GM18499 (cell line): ENCODE results near the gene LNX1.
"Not testable (repeated sequence)": the region's sequence is repeated elsewhere in the genome, so short reads cannot be mapped to it uniquely, and the experiment has no call there.

Experiments used
- ATAC-seq: cut with Tn5 transposase; IDR thresholded peaks from one replicate; pipeline ENCODE4 v1.9.1; 2021; ENCODE audit warnings: moderate number of reproducible peaks; ENCODE audit not compliant: insufficient read depth, unreplicated experiment

Gene LNX1

DNA sequence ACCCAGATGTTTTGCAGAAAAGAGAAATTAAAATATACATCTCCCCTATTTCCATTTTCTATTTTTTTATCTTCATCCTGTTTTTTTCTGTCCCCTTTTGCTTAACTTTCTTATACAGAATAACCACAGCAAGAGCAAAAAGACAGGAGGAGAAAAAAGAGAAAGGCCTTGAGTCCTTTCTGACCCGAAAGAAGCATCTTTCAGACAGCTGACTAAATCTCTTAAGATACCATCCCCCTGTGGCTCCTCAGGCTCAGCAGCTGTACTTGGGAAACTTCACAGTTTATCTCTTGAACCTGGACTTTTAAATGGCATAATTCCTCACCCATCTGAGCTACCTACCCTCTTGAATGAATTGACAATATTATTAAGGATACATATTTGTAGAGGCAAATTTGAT is 113.7 kb downstream of the LNX1 start:
- no peak for ATAC-seq

DNA sequence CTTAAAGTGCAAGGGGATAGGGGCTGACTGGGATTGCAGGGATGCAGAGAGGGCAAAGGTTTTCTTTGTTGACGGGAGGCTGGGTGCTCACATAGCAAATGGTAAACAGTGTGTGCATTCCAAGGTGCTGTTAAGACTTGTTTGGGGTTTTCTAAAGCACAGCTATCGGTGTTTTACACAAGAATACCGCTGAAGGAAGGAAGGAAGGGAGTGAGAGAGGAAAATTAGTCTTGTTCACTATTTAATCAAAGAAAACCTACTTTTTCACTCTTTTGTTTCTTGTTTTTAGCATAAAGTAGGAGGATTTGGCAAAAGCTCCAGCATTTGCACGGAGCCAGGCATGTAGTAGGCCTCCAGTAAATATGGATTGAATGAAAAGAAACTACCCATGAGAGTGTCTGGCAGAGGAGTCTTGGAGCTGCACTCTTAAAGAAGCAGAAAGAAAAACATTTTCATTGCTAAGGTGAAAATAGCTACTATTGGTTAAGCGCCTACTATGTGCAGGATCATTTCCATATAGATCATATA is 114.2 kb downstream of the LNX1 start:
- ATAC-seq, result no peak

DNA sequence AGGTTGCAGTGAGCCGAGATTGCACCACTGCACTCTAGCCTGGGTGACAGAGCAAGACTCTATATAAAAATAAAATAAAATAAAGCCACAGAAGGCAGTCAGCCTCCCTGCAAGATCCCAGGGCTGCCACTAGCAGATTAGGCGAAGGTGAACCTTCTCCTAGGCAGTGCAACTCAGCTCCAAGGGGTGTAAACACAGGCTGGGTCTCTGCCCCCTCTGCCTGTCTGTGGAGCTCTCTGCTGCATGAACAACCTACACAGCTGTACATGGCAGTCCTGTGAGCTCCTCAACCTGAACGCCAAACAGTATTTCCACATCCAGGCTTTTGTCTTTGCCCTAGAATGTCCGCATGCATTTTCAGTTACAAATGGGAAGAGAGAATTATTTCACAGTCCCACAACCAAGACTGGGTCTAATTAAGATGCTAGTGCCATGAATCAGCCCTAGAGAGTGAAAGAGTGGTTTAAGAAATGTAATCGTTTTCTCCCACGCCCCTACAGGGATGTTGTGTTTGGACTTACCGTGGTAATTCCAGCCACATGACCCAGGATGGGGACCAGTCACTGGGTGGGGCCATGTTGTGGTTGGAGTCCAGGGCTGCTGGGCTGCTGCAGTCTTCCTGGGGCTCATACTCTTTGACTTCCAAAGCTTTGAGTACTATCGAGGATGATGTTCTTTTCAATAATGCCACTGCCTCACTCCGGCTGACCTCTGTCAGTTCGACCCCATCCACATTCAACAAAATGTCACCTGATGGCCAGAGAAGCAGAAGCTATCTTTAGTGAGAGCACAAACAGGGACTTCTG is 114.9 kb downstream of the LNX1 start:
- ATAC-seq, result no peak

DNA sequence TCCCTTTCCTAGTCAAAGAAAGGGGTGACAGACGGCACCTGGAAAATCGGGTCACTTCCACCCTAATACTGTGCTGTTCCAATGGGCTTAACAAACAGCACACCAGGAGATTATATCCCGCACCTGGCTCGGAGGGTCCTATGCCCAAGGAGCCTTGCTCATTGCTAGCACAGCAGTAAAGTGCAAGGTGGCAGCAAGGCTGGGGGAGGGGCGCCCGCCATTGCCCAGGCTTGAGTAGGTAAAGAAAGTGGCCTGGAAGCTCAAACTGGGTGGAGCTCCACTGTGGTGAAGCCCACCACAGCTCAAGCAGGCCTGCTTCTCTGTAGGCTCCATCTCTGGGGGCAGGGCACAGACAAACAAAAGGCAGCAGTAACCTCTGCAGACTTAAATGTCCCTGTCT is 124.7 kb downstream of the LNX1 start:
- ATAC-seq, result not testable (repeated sequence)

DNA sequence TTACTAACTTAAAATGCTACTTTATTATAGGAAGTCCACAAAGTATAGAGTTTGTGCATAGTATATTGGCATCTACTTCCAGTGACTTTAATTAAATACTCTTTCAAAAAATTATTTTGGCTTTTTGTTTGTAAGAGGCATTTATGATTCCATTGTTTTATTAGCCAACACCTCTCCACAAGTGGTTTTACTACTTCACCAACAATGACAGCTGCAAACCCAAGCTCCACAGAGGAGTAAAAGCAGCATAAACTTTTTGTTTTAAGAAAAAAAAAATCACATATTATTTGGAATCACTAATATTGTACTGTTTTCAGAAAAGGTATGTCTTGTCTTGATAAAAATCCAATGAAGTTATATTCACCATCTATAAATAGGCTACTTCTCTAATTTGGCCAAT is 125.4 kb downstream of the LNX1 start:
- ATAC-seq, result no peak

DNA sequence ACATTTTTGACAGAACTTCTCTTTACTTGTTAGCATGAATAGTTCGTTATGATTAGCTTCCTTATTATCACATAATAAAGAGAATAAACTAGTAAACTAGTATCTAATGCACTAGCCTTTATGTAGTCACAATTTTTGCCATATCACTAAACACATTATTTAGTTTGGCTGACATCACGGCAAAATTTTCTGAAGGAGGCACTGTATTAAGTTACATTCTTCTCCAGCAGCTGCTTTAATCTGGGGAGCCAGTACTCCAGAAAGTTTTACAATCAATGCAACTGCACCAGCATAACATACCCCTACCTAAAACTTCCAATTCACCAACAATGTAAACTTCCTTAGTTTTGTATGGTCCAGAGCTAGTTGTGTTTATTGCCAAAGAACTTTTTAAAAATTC is 126.0 kb downstream of the LNX1 start:
- ATAC-seq, result no peak

DNA sequence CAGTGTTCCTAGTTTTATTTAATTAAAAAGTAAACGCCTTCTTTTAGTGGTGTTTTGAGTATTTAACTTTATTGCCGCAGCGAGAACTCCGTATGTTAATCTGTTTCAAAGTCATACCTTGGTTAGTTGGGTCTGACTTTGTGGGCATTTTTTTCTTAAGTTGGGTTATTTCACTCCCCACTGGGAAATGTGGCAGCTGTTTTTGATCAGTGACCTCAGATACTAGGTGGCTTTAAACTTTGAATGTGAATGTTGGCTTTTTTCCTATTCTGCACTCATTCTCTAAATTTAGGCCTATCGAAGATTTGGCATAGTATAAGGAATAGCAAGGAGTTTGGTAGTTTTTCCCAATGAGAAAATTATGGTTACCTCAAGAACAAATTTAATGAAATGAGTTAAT is 127.9 kb downstream of the LNX1 start:
- no peak for ATAC-seq

DNA sequence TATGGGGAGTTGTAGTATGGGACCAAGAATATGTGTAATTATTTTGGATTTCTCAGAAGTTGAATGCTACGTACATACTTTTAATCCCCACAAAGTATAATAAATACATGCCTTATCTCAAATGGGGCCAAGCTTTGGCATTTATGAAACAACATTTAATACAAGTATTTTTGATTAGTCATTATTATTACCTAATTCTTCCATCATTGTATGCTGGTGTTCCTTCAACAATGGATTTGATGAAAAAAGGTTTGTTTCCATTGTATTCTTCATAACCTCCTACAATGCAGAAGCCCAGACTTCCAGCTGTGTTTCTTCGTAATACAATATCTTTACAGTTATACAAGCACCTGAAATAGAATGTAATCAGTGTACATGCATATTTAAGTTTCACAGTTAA is 130.0 kb downstream of the LNX1 start:
- no peak for ATAC-seq

DNA sequence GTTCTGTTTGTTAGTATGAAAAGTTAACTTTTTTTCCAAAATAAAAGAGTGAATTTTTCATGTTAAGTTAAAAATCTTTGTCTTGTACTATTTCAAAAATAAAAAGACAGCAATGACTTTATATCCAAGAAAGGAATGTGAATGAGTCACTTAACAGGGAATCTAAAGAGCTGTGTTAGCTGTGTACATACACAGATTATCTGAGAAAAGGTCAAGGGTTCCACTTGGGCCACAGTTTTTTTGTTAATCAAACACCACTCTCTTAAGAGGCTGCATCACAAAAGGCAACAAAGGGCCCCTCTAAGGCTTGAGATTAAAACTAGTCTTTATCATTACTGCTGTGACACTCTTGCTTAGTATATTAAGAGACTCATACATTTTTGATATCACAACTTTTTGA is 131.7 kb downstream of the LNX1 start:
- ATAC-seq, result no peak

DNA sequence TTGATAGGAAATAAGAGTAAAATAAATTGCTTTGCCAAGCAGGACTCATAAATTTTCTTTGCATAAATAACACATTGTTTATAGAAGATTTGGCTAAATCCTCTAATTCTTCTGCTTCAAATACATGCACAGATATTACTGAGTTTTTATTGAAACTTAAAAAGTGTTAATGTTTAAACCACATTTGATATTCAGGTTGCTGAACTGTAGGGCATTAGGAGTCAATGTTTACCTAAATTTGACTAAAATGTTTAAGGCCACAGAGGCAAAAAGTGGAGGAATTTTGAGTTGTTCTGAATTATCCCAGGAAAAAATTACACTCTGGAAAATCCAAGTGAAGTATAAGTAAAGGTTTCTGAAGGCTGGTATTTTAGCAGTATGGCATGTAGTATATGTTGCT is 135.1 kb downstream of the LNX1 start:
- ATAC-seq, result no peak

DNA sequence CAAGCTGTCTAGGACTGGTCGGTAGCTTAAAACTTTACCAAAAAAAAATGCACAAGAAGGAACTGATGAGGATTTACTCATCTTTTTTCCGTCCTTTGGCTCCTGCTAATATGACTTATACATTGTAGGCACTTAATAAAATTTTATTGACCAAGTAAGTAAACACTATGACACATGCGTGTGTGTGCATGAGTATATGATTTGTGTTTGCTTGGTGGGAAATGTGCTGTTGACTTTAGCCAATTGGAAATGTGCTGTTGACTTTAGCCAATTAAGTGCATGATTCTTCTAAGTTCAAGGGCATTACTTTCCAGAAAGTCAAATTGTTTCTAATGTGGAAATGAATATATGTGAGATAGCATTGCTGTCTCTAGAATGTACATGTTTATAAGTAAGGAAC is 135.5 kb downstream of the LNX1 start:
- no peak for ATAC-seq

DNA sequence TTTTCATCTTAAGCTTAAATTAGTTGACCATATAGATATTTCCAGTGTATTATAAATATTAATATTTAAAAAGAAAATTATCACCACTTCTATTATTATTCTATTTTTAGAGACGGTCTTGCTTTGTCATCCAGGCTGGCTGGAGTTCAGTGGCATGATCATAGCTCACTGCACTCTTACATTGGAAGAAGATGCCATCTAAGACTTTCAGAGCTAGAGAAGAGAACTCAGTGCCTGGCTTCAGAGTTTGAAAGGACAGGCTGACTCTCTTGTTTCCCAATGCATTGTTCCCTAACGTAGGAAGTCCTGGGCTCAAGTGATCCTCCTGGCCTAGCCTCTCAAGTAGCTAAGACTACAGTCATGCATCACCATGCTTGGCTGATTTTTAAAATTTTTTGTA is 137.9 kb downstream of the LNX1 start:
- no peak for ATAC-seq

DNA sequence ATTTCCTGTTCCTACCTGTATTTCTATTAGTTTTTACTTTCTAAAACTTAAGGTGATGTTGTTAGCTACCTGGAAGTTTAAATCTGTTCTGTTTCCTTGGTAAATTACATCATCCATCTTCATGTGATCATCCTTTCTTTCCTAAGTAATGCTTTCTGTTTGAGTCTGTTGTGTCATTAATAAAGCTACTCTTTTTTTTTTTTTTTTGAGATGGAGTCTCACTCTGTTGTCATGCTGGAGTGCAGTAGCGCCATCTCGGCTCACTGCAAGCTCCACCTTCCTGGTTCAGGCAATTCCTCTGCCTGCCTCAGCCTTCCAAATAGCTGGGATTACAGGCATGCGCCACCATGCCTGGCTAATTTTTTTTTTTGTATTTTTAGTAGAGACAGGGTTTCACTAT is 140.5 kb downstream of the LNX1 start:
- no peak for ATAC-seq

DNA sequence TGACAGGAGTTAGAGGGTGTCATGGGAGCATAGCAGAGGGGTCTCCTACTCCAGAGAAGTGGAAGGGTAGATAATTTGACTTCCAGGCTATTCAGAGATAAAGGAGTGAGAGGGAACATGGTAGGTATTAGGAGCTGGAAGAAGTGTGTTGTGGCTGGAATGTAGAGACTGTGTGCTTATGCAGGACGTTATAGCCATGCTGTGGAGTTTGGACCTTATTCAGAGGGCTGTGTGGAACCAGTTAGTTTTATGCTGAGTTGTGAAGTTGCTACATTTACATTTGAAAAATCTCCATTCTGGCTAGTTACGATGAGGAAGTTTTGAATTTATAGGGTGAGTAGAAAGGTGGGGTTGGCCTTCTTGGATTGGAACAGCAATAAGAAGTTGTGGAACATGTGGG is 146.3 kb downstream of the LNX1 start:
- ATAC-seq, result no peak

DNA sequence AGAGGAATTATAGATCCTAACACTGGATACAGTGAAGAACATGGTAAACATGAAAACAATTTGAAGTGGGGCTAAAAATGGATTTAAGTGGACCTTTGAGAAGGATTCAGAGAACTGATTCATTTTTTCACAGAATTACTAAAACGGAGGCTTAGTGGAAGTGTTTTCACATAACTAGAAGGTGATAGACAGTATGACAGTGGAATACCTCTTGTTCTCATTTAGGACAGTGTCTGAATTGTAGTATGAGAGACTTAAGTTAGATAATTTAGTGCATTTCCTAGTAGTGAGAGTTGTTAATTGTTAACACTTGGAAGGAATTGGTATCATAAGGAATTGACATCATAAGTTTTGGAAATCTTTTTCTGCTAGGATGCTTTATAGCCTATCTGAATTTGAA is 149.7 kb downstream of the LNX1 start:
- ATAC-seq, result no peak

DNA sequence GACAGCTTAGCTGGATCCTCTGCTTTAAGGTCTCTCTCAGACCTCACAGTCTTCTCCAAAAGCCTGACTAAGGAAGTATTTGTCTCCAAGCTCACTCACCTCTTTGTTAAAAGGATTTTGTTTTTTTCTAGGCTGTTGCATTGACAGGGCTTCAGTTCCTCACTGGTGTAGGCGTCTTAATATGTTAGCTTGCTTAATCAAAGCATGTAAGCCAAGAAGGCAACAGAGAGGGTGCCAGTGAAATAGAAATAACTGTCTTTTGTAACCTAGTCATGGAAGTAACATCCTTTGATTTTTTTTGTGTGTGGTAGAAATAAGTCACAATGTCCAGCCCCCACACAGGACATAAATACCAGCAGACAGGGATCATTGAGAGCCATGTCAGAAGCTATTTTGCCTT is 155.0 kb downstream of the LNX1 start:
- no peak for ATAC-seq

DNA sequence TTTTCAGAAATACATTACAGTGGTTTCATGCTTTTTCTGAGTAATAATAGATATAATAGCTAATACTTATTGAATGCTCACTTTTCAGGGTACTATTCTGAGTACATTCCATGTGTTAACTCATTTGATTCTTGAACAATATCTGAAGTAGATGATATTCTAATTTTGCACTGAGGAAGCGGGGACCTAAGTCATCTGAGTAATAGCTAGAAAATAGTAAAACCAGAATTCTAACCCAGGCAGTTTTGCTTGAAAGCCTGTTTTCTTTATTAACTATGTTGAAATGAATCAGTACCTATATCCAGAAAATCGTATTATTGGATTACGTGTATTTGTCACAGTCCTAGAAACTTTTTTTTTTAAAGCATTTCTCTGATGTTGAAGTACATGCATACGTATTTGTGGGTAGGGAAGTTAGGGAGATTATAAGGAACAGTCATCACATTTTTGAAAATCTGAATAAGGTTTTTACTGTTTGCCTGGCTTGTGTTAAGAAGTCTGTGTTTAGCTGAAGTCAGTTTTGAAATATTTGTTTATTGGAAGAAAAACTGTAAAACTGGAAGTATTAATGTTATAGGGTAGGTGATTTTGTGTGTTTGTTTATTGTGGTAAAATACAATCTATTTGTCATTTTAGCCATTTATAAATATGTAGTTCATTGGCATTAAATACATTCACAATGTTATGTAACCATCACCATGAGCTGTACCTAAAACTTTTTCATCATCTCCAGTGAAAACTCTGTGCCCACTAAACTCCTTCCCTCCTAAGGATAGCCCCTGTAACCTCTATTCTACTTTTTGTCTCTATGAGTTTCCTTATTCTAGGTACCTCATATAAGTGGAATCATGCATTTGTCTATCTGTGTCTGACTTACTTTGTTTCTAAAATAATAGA is 158.5 kb downstream of the LNX1 start:
- peak; percentile 78 for ATAC-seq

DNA sequence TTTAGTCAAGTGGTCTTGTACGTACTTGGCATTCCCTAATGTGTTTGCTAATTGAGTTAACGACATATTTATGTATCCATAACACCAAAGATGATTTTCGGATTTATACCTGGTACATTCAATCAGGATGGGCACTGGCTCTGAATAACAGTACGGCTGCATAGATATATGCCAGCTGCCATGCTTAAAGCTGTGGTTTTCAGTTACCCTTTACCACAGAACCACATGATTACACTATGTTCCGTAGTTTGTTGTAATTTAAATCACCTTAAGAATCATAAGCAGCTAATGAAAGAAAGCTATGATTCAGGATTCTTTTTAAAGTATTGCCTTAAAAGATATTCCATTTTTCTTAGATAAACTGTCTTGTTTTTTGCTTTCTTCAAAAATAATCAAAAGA is 160.2 kb downstream of the LNX1 start:
- ATAC-seq, result no peak

DNA sequence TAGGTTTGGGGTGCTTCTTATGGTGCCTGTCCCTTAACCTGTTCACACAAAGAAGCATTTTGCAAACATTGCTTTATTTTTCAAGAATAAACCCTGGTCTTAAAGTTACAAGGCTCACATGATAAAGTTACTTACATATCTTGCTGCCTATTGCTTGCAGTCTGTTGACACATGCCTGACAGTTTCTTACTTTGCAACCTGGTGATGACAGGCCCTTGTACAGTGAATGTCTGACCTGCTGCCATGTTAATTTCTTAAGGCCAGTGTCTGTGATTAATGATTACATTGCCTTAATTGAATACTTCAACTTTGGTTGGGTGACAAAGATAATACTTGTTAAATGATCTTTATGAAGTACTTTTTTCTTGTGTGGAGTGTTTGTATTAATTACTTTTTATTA is 163.9 kb downstream of the LNX1 start:
- ATAC-seq, result no peak

DNA sequence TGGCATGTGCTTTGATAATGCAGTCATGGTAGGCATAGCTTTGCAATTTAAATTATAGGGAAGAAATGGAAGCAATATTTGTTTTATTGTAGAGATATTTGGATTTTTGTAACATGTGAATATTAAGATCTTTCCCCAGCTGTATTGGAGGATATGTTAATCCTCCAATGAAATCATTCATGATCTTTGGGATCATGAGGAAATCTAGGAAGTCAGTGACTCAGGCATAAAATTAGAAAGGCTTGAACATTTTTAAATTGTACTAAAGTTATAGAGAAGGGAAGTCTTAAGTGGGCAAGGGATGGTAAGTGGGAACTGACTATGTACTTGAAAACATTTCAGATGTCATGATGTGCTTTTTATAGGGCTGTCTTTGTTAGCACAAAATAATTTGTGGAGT is 167.0 kb downstream of the LNX1 start:
- no peak for ATAC-seq

DNA sequence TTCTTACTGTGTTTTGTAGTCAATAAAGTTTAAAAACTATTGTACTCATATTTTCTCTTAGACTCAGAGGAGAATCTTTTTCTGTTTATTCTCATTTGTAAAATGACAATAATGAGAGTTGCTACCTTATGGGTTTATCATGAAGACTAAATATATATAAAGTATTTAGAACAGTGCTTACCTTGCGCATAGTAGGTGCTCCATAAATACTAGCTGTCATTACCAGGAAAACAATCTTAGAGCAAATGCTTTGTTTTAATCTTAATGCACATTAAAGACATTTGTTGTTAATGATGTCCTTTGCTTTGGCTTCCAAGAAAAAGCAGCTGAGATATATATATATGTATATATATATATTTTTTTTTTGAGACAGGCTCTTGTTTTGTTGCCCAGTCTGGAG is 168.9 kb downstream of the LNX1 start:
- no peak for ATAC-seq
